ENCODE results near the gene DCDC2B.
"Not testable (repeated sequence)": the region's sequence is repeated elsewhere in the genome, so short reads cannot be mapped to it uniquely, and the experiment has no call there.

GRCh38 chr1:32165633-32166032 is 43.3 kb upstream of the DCDC2B start:
- not testable (repeated sequence) for TF ChIP-seq CTCF (IDR thresholded peaks at IDR 0.05; ENCODE audit: low read depth, low read length); EZH2phosphoT487 (IDR thresholded peaks at IDR 0.05; ENCODE audit: low read depth)
